Measurements from ENCODE around the gene MTG1. TPM values are rescaled to one million over a fixed set of nuclear protein-coding genes. Genes with fewer than 3 reads are reported as not detected.

The MTG1 gene
- total and polyA plus RNA-seq, 3 donors from 2014 or later: 72.9 to 84.8 (median 76.1) TPM

DNA sequence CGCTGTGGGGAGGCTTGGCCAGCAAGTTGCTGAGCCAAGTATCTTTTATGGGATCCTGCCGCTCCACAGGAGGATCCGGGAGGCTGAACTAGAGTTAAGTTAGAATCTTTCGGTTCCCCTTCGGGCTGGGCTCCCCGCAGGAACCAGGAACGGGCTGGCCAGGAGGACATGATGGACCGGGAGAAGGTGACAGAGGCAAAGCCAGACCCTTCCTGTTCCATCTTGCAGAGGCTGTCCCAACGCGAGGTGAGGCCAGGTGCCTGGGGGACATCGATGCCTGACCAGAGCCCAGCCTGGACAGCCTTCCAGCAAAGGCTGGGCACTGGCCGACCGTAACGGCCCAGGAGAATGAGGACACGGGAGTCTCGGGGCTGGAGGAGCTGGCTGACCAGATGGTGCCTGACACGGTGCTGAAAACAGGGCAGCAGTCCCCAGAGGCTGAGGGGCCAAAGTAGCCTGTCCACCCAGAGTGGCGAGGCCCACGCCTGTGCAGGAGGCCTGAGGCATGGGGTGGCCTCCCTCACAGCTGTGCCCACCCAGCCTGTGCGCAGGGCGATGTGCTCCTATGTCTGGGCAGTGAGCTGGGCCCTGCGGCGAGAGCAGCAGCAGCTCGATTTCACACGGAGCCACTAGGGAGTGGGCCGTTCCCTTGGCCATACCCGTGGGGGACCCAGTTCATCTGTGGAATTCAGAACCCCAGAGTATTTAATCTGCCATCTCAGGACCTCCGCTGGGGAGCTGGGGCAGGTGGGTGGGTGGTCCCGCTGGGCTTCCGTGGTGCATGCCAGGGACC lies 16.7 kb upstream of the MTG1 start:
- DNase-seq: no peak
- Histone ChIP-seq H3K27me3 (no peaks in the 10 kb centered on the region), H3K9me3 (no peaks in the 10 kb centered on the region), H3K4me3 (no peak overlapping the region), H3K36me3 (ENCODE audit: low read depth, missing control alignments) (no peaks in the 10 kb centered on the region), H3K27ac (no peak overlapping the region), H3K4me1 (peaks cover 12% of the 10 kb centered on the region)
- WGBS, 2 donors: 79 to 84% methylated on average over 5 to 30 of the region's 30 CpGs
- TF ChIP-seq, protein P1, sequence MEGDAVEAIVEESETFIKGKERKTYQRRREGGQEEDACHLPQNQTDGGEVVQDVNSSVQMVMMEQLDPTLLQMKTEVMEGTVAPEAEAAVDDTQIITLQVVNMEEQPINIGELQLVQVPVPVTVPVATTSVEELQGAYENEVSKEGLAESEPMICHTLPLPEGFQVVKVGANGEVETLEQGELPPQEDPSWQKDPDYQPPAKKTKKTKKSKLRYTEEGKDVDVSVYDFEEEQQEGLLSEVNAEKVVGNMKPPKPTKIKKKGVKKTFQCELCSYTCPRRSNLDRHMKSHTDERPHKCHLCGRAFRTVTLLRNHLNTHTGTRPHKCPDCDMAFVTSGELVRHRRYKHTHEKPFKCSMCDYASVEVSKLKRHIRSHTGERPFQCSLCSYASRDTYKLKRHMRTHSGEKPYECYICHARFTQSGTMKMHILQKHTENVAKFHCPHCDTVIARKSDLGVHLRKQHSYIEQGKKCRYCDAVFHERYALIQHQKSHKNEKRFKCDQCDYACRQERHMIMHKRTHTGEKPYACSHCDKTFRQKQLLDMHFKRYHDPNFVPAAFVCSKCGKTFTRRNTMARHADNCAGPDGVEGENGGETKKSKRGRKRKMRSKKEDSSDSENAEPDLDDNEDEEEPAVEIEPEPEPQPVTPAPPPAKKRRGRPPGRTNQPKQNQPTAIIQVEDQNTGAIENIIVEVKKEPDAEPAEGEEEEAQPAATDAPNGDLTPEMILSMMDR (IDR thresholded peaks at IDR 0.05): no peak
- no peak for TF ChIP-seq POLR2A (IDR thresholded peaks at IDR 0.05)
- intact Hi-C loops (cut with DNase I; ENCODE audit: low total_unique reads): no loop called here

DNA sequence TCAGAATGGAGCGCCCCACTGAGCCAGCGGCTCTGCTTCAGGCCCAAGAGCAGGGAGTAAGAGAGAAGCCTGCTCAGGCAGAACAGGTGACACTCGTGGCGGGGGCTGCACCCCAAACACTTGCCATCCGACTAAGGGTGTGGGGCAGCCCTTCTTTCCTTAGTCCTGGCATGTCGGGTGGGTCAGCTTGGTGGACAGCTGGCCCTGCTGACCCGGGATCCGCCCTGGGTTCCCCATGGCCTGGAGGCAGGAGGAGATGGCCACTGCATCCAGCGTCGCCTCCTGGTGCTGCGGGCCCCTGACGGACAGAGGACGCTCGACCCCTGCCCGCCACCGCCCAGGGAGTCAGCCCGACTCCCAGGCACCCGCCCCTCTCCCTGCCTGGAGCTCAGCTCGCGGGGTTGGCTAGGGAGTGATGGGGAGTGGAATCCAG lies 16.1 kb upstream of the MTG1 start:
- H3K27ac ChIP-seq: peak overlapping the region; percentile 84 to 88
- TF ChIP-seq POLR2A (IDR thresholded peaks at IDR 0.05): no peak
- TF ChIP-seq, protein P1 (IDR thresholded peaks at IDR 0.05): no peak
- intact Hi-C loops (cut with DNase I; ENCODE audit: low total_unique reads): no loop called here
- no peak for DNase-seq
- H3K9me3 ChIP-seq: no peaks in the 10 kb centered on the region
- peak overlapping the region; percentile 75 to 90 for H3K4me3 ChIP-seq
- 24% methylated on average over 20 of the region's 20 CpGs; no CpG with 5 or more reads in 1 of the 2 donors for WGBS, 2 donors
- H3K36me3 ChIP-seq (ENCODE audit: low read depth, missing control alignments): no peaks in the 10 kb centered on the region
- peaks cover 8% of the 10 kb centered on the region for H3K4me1 ChIP-seq
- H3K27me3 ChIP-seq: no peaks in the 10 kb centered on the region

GRCh38 chr10:133378251-133379096 lies 15.5 kb upstream of the MTG1 start:
- TF ChIP-seq, protein P1 (IDR thresholded peaks at IDR 0.05): no peak
- TF ChIP-seq POLR2A (IDR thresholded peaks at IDR 0.05): no peak
- Histone ChIP-seq H3K27ac (peak overlapping the region; percentile 84 to 88), H3K27me3 (no peaks in the 10 kb centered on the region), H3K4me3 (peak overlapping the region; percentile 75 to 90), H3K9me3 (no peaks in the 10 kb centered on the region), H3K4me1 (peaks cover 8% of the 10 kb centered on the region), H3K36me3 (ENCODE audit: low read depth, missing control alignments) (no peaks in the 10 kb centered on the region)
- DNase-seq: peak; percentile 70
- WGBS, 2 donors: 0% methylated on average over 45 to 74 of the region's 90 CpGs
- intact Hi-C loops (cut with DNase I; ENCODE audit: low total_unique reads): no loop called here

DNA sequence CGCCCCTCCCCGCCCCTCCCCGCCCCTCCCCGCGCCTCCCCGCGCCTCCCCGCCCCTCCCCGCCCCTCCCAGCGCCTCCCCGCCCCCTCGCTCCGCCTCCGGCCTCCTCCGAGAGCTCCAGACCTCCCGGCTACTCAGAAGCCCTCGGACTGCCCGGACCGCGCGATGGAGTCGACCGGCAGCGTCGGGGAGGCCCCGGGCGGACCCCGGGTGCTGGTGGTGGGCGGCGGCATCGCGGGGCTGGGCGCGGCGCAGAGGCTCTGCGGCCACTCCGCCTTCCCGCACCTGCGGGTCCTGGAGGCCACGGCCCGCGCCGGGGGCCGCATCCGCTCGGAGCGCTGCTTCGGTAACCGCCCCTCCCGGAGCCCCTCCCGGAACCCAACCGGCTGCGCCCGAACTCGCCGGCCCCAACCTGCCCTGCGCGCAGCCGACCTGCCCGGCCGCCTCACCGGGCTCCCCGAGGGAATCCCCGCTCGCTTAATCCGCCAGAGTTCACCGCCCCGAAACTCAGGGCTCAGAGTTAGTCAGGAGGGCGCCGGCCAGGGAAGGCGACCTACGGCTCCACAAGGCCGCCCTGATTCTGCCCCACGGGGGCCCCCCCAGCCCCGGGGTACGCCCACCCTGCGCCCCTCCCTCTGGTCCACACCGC lies 14.7 kb upstream of the MTG1 start, which contains the start of gene PAOX:
Gene PAOX (plus strand): TSS at position 111 of the 649 bp plus-strand sequence. CDS start 55 bp downstream, at position 166.
- Histone ChIP-seq H3K27ac (peak within 1 kb of the TSS; percentile 84 to 88), H3K4me1 (peaks cover 5% of the 10 kb centered on the region), H3K9me3 (no peaks in the 10 kb centered on the region), H3K4me3 (peak within 1 kb of the TSS; percentile 75 to 90), H3K27me3 (no peaks in the 10 kb centered on the region), H3K36me3 (ENCODE audit: low read depth, missing control alignments) (no peaks in the 10 kb centered on the region)
- DNase-seq: peak; percentile 67
- TF ChIP-seq POLR2A (IDR thresholded peaks at IDR 0.05): no peak
- TF ChIP-seq, protein P1 (IDR thresholded peaks at IDR 0.05): no peak
- intact Hi-C loops (cut with DNase I; ENCODE audit: low total_unique reads): no loop called here
- WGBS, 2 donors: 1 to 10% methylated on average over 9 to 48 of the region's 78 CpGs
